ENCODE data around the gene EPHB2.

GRCh38 chr1:22710701-22711049, at the start of gene EPHB2:
- TF ChIP-seq KDM1A (IDR thresholded peaks at IDR 0.05; ENCODE audit: borderline replicate concordance, low read length), result no peak
- TF ChIP-seq, protein P1, sequence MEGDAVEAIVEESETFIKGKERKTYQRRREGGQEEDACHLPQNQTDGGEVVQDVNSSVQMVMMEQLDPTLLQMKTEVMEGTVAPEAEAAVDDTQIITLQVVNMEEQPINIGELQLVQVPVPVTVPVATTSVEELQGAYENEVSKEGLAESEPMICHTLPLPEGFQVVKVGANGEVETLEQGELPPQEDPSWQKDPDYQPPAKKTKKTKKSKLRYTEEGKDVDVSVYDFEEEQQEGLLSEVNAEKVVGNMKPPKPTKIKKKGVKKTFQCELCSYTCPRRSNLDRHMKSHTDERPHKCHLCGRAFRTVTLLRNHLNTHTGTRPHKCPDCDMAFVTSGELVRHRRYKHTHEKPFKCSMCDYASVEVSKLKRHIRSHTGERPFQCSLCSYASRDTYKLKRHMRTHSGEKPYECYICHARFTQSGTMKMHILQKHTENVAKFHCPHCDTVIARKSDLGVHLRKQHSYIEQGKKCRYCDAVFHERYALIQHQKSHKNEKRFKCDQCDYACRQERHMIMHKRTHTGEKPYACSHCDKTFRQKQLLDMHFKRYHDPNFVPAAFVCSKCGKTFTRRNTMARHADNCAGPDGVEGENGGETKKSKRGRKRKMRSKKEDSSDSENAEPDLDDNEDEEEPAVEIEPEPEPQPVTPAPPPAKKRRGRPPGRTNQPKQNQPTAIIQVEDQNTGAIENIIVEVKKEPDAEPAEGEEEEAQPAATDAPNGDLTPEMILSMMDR (IDR thresholded peaks at IDR 0.05; ENCODE audit: control extremely low read depth in 1 of 3, insufficient read depth in 1 of 3, low read depth in 1 of 3, low read length in 3 of 3), result no peak
- TF ChIP-seq POLR2A (IDR thresholded peaks at IDR 0.05; ENCODE audit: control extremely low read depth in 1 of 2, low read depth in 2 of 2, low read length in 2 of 2), result no peak
- TF ChIP-seq GABPA (IDR thresholded peaks at IDR 0.05; ENCODE audit: borderline replicate concordance, insufficient read depth, low read length), result no peak
- TF ChIP-seq SUZ12 (IDR thresholded peaks at IDR 0.05; ENCODE audit: low read length), result no peak
- TF ChIP-seq POLR2AphosphoS5 (IDR thresholded peaks at IDR 0.05; ENCODE audit: low read depth, low read length), result no peak
- TF ChIP-seq USF2 (IDR thresholded peaks at IDR 0.05; ENCODE audit: low read length), result no peak
- TF ChIP-seq JUND (IDR thresholded peaks at IDR 0.05; ENCODE audit: low read length), result no peak
- no peak for TF ChIP-seq JUN (IDR thresholded peaks at IDR 0.05; ENCODE audit: low read depth, low read length)
- TF ChIP-seq EZH2 (IDR thresholded peaks at IDR 0.05; ENCODE audit: low read depth, low read length, severe bottlenecking), result no peak
- TF ChIP-seq, protein P2, sequence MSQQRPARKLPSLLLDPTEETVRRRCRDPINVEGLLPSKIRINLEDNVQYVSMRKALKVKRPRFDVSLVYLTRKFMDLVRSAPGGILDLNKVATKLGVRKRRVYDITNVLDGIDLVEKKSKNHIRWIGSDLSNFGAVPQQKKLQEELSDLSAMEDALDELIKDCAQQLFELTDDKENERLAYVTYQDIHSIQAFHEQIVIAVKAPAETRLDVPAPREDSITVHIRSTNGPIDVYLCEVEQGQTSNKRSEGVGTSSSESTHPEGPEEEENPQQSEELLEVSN (IDR thresholded peaks at IDR 0.05), result no peak
- TF ChIP-seq TAF7 (optimal IDR thresholded peaks at IDR 0.05; ENCODE audit: borderline replicate concordance, low read depth, low read length), result peak; percentile 69
- TF ChIP-seq TBP (IDR thresholded peaks at IDR 0.05; ENCODE audit: low read depth, low read length), result peak; percentile 73; the same call in 1 of the 2 replicates
- TF ChIP-seq ZNF274 (IDR thresholded peaks at IDR 0.05; ENCODE audit: borderline replicate concordance, extremely low read depth, low read length), result no peak
